HCT116 (cell line): ENCODE results near the gene FAM9A. TPM values are rescaled to one million over a fixed set of nuclear protein-coding genes. Genes with fewer than 3 reads are reported as not detected.
A peak's percentile ranks its signal among the peaks of the same experiment; 100 is the strongest.

Experiments used
- ATAC-seq: fragments of 200-7000 bp; cut with Tn5 transposase; 2 replicates; pipeline ENCODE4 v1.9.1; 2020; ENCODE audit warnings: mild to moderate bottlenecking, moderate library complexity
- BruUV-seq: library from RNA; stranded (reverse); fragments of 400-500 nt; replicated peaks from 2 replicates; lab custom pipeline; 2021; lab: Mats Ljungman, UMichigan
- CTCF ChIA-PET: fragments of 300-600 bp; sonication (Branson Sonifier 250); formaldehyde crosslinking; loops from one replicate; lab custom pipeline; 2021; ENCODE audit warnings: antibody characterized with exemption; lab: Charles Lee
- POLR2A ChIA-PET: fragments of 300-600, 350-600 bp; sonication (Branson Sonifier 250); formaldehyde crosslinking; loops from one replicate; lab custom pipeline; 2021; ENCODE audit warnings: antibody characterized with exemption; lab: Charles Lee
- RAD21 ChIA-PET, 2 experiments: fragments of 300-600 bp; sonication (Branson Sonifier 250); formaldehyde crosslinking; loops; one replicate each; lab custom pipeline; 2023; ENCODE audit warnings: low total read pairs in 2 of 2; ENCODE audit not compliant: uncharacterized antibody in 2 of 2, unreplicated experiment in 2 of 2, low non-redundant PET in 1 of 2; lab: Charles Lee
- DNase-seq: peaks from one replicate; pipeline ENCODE4 v3.0.0-alpha.2; 2010; ENCODE audit warnings: low read depth, low spot score
- H2AFZ ChIP-seq: fragments of 200-600 bp; shearing (Covaris generic), sonication (generic); 2 replicates; pipeline ENCODE4 v1.6.1; 2017; ENCODE audit warnings: low read depth, mixed run types, mixed read lengths, antibody characterized with exemption, low read length; ENCODE audit not compliant: poor library complexity, severe bottlenecking
- H3K27ac ChIP-seq: 2 replicates; pipeline ENCODE4 v1.5.1; 2012; ENCODE audit warnings: low read depth, low read length
- H3K27me3 ChIP-seq: fragments of 200-600 bp; sonication (generic); 2 replicates; pipeline ENCODE4 v1.6.1; 2016; ENCODE audit warnings: mixed run types, low read length, mixed read lengths; ENCODE audit not compliant: insufficient read depth
- H3K36me3 ChIP-seq, 2 experiments: fragments of 200-500 bp in 1 of 2; fragments of 200-600 bp in 1 of 2; sonication (Bioruptor generic) in 1 of 2; sonication (generic) in 1 of 2; 2 replicates each; pipeline versions ENCODE4 v1.5.1 to v1.6.1; 2014 to 2016; ENCODE audit warnings: low read length in 2 of 2, inconsistent platforms in 1 of 2, mixed read lengths in 1 of 2, mixed run types in 1 of 2; ENCODE audit not compliant: insufficient read depth in 2 of 2, control insufficient read depth in 1 of 2
- H3K4me1 ChIP-seq, 2 experiments: fragments of 200-600 bp in 1 of 2; sonication (generic) in 1 of 2; 2 replicates each; pipeline versions ENCODE4 v1.5.1 to v1.6.1; 2012 to 2017; ENCODE audit warnings: low read length in 2 of 2, inconsistent platforms in 1 of 2, mild to moderate bottlenecking in 1 of 2, mixed read lengths in 1 of 2, mixed run types in 1 of 2, moderate library complexity in 1 of 2; ENCODE audit not compliant: insufficient read depth in 2 of 2, control insufficient read depth in 1 of 2
- H3K4me2 ChIP-seq: fragments of 200-600 bp; sonication (generic); 2 replicates; pipeline ENCODE4 v1.6.1; 2017; ENCODE audit warnings: mixed run types, low read length, mixed read lengths
- H3K4me3 ChIP-seq, 2 experiments: fragments of 200-600 bp in 1 of 2; sonication (generic) in 1 of 2; replicated peaks in 1 of 2; 2 replicates each; pipeline ENCODE4 v1.5.1; 2011 to 2016; ENCODE audit warnings: low read length in 2 of 2, control low read depth in 1 of 2, low read depth in 1 of 2, mild to moderate bottlenecking in 1 of 2, mixed read lengths in 1 of 2, mixed run types in 1 of 2
- H3K79me2 ChIP-seq: fragments of 200-600 bp; sonication (generic); 2 replicates; pipeline ENCODE4 v1.6.1; 2017; ENCODE audit warnings: mild to moderate bottlenecking, mixed run types, low read length, moderate library complexity, mixed read lengths; ENCODE audit not compliant: insufficient read depth
- H3K9ac ChIP-seq: fragments of 200-600 bp; sonication (generic); 2 replicates; pipeline ENCODE4 v1.6.1; 2016; ENCODE audit warnings: low read length, mixed read lengths
- H3K9me2 ChIP-seq: fragments of 200-600 bp; sonication (generic), shearing (Covaris generic); 2 replicates; pipeline ENCODE4 v1.6.1; 2017; ENCODE audit warnings: mixed run types, mild to moderate bottlenecking, moderate library complexity; ENCODE audit not compliant: insufficient read depth
- H3K9me3 ChIP-seq, 2 experiments: fragments of 200-500 bp in 1 of 2; fragments of 200-600 bp in 1 of 2; sonication (Bioruptor generic) in 1 of 2; sonication (generic) in 1 of 2; 2 replicates each; pipeline ENCODE4 v1.6.1; 2014 to 2017; ENCODE audit warnings: low read length in 2 of 2, mixed read lengths in 2 of 2, inconsistent platforms in 1 of 2, low read depth in 1 of 2, mild to moderate bottlenecking in 1 of 2, mixed run types in 1 of 2, moderate library complexity in 1 of 2; ENCODE audit not compliant: control insufficient read depth in 1 of 2, insufficient read depth in 1 of 2
- H4K20me1 ChIP-seq: fragments of 200-600 bp; sonication (generic), shearing (Covaris generic); 2 replicates; pipeline ENCODE4 v1.6.1; 2017; ENCODE audit warnings: mixed run types, mild to moderate bottlenecking, moderate library complexity; ENCODE audit not compliant: insufficient read depth
- POLR2AphosphoS5 ChIP-seq: IDR thresholded peaks from 2 replicates; pipeline ENCODE4 v1.6.1; 2011; ENCODE audit warnings: mild to moderate bottlenecking, low read depth, low read length, moderate library complexity
- SP1 ChIP-seq: IDR thresholded peaks from 2 replicates; pipeline ENCODE4 v1.6.1; 2012; ENCODE audit warnings: low read depth
- SRF ChIP-seq: IDR thresholded peaks from 2 replicates; pipeline ENCODE4 v1.6.1; 2012; ENCODE audit warnings: low read depth
- TCF7L2 ChIP-seq: IDR thresholded peaks from 2 replicates; pipeline ENCODE4 v1.7.0; 2011; ENCODE audit warnings: borderline replicate concordance, inconsistent platforms; ENCODE audit not compliant: insufficient read depth, insufficient read length; ENCODE audit errors: extremely low read depth
- YY1 ChIP-seq: IDR thresholded peaks from 2 replicates; pipeline ENCODE4 v1.6.1; 2011; ENCODE audit warnings: low read length, low read depth, moderate library complexity, mild to moderate bottlenecking; ENCODE audit not compliant: insufficient replicate concordance; ENCODE audit errors: extremely low read depth
- ZFX ChIP-seq: fragments of 450-650 bp; IDR thresholded peaks from 2 replicates; pipeline ENCODE4 v1.6.1; 2017
- intact Hi-C: fragments of 100-400 bp; cut with micrococcal nuclease; formaldehyde crosslinking; loops from 2 replicates; pipeline ENCODE4 v1.10.0; 2022
- total RNA-seq: library from RNA; stranded (reverse); gene quantifications from one replicate; pipeline ENCODE4 v1.2.1, GENCODE V29; 2021; ENCODE audit not compliant: unreplicated experiment
- TF ChIP-seq, protein P1 (sequence below), 3 experiments: fragments of 200-600 bp in 1 of 3; sonication (generic) in 1 of 3; IDR thresholded peaks in 2 of 3; conservative IDR thresholded peaks in 1 of 3; 2 replicates each; pipeline ENCODE4 v1.5.1; 2012 to 2017; ENCODE audit warnings: low read depth in 2 of 3, low read length in 2 of 3, antibody characterized with exemption in 1 of 3, borderline replicate concordance in 1 of 3, control low read depth in 1 of 3, mild to moderate bottlenecking in 1 of 3, mixed read lengths in 1 of 3, mixed run types in 1 of 3, moderate library complexity in 1 of 3; ENCODE audit not compliant: insufficient read depth in 1 of 3
- TF ChIP-seq, protein P2 (sequence below): IDR thresholded peaks from 2 replicates; pipeline ENCODE4 v1.6.1; 2011; ENCODE audit warnings: mild to moderate bottlenecking, low read length, moderate library complexity; ENCODE audit not compliant: insufficient replicate concordance; ENCODE audit errors: extremely low read depth

Gene FAM9A
- total RNA-seq, 1 experiment from 2014 or later: not detected

DNA sequence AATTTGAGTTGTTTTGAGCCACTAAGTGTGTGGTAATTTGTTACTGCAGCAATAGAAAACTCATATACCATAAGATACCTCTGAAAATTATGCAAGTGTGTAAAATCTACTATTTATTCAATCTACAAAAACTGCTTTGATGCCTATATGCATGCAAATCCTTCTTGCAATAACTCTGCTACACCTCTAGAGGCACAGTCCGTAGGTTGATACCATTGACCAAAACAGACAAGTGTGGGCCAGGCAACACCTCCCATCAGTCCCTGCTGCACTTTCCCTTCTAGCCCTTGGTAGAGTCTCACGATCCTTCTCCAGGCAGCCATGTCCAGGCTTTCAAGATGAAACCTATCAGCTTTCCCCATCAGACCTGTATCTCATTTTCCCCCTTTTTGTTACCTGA lies 48.8 kb upstream of the FAM9A start:
- no peak overlapping the region for H2AFZ ChIP-seq
- BruUV-seq: no TSS peak
- H3K36me3 ChIP-seq: no peaks in the 10 kb centered on the region
- ATAC-seq (no peak), DNase-seq (no peak)
- H3K9me2 ChIP-seq: no peaks in the 10 kb centered on the region
- TF ChIP-seq, protein P1, sequence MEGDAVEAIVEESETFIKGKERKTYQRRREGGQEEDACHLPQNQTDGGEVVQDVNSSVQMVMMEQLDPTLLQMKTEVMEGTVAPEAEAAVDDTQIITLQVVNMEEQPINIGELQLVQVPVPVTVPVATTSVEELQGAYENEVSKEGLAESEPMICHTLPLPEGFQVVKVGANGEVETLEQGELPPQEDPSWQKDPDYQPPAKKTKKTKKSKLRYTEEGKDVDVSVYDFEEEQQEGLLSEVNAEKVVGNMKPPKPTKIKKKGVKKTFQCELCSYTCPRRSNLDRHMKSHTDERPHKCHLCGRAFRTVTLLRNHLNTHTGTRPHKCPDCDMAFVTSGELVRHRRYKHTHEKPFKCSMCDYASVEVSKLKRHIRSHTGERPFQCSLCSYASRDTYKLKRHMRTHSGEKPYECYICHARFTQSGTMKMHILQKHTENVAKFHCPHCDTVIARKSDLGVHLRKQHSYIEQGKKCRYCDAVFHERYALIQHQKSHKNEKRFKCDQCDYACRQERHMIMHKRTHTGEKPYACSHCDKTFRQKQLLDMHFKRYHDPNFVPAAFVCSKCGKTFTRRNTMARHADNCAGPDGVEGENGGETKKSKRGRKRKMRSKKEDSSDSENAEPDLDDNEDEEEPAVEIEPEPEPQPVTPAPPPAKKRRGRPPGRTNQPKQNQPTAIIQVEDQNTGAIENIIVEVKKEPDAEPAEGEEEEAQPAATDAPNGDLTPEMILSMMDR (IDR thresholded peaks at IDR 0.05 in 2 of 3, conservative IDR thresholded peaks at IDR 0.05 in 1 of 3; ENCODE audit: borderline replicate concordance in 1 of 3, insufficient read depth in 1 of 3, low read depth in 2 of 3, low read length in 2 of 3): 0 out of 6 replicates have a peak, but pooled peaks of 1 of the 3 experiments have one; percentile 2
- TF ChIP-seq SRF: no peak
- POLR2A ChIA-PET: no interaction called here
- RAD21 ChIA-PET: no interaction called here
- no peaks in the 10 kb centered on the region for H4K20me1 ChIP-seq
- no peak overlapping the region for H3K4me2 ChIP-seq
- intact Hi-C loops: no loop called here
- H3K9me3 ChIP-seq: no peaks in the 10 kb centered on the region
- CTCF ChIA-PET: no interaction called here
- H3K27me3 ChIP-seq: no peaks in the 10 kb centered on the region
- no peaks in the 10 kb centered on the region for H3K4me1 ChIP-seq
- H3K27ac ChIP-seq: no peak overlapping the region
- no peak overlapping the region for H3K9ac ChIP-seq
- no peaks in the 10 kb centered on the region for H3K79me2 ChIP-seq
- H3K4me3 ChIP-seq: no peak overlapping the region

DNA sequence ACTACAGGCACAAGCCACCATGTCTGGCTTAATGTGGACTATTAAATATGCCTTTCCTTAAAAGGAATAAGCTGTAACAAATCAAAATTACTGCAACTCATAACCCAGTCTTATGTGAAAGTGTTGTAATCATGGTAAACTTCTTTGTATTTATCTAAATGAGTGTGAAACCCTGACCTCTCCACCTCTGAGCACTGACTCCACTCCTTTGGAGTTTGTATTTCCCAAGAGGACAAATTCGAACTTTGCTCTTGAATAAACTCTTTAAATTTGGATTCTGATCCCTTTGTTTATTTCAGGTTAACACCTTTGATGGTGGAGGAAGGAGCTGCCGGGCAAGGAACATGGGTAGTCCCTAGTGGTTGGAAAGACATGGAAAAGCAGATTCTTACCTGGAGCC lies 48.3 kb upstream of the FAM9A start:
- ATAC-seq (no peak), DNase-seq (no peak)
- TF ChIP-seq YY1 (no peak), SRF (no peak), SP1 (no peak), TCF7L2 (no peak), ZFX (no peak), POLR2AphosphoS5 (no peak)
- TF ChIP-seq, protein P2, sequence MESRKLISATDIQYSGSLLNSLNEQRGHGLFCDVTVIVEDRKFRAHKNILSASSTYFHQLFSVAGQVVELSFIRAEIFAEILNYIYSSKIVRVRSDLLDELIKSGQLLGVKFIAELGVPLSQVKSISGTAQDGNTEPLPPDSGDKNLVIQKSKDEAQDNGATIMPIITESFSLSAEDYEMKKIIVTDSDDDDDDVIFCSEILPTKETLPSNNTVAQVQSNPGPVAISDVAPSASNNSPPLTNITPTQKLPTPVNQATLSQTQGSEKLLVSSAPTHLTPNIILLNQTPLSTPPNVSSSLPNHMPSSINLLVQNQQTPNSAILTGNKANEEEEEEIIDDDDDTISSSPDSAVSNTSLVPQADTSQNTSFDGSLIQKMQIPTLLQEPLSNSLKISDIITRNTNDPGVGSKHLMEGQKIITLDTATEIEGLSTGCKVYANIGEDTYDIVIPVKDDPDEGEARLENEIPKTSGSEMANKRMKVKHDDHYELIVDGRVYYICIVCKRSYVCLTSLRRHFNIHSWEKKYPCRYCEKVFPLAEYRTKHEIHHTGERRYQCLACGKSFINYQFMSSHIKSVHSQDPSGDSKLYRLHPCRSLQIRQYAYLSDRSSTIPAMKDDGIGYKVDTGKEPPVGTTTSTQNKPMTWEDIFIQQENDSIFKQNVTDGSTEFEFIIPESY: no peak
- TF ChIP-seq, protein P1 (IDR thresholded peaks at IDR 0.05 in 2 of 3, conservative IDR thresholded peaks at IDR 0.05 in 1 of 3; ENCODE audit: borderline replicate concordance in 1 of 3, insufficient read depth in 1 of 3, low read depth in 2 of 3, low read length in 2 of 3): no peak

More for the DNA sequence above, 48.3 kb upstream of the FAM9A start:
- H3K4me3 ChIP-seq: no peak overlapping the region
- H3K9me3 ChIP-seq: no peaks in the 10 kb centered on the region
- ChIA-PET CTCF (no interaction called here), POLR2A (no interaction called here), RAD21 (no interaction called here)
- H3K79me2 ChIP-seq: no peaks in the 10 kb centered on the region
- no peak overlapping the region for H3K27ac ChIP-seq
- BruUV-seq: no TSS peak
- H3K27me3 ChIP-seq: no peaks in the 10 kb centered on the region
- no peaks in the 10 kb centered on the region for H3K9me2 ChIP-seq
- no peaks in the 10 kb centered on the region for H4K20me1 ChIP-seq
- no peak overlapping the region for H2AFZ ChIP-seq
- H3K4me1 ChIP-seq: no peaks in the 10 kb centered on the region
- intact Hi-C loops: no loop called here
- no peak overlapping the region for H3K4me2 ChIP-seq
- H3K9ac ChIP-seq: no peak overlapping the region
- H3K36me3 ChIP-seq: no peaks in the 10 kb centered on the region
